ENCODE measurements around the gene BUD23. TPM values are rescaled to one million over a fixed set of nuclear protein-coding genes. Genes with fewer than 3 reads are reported as not detected.
"Not testable (repeated sequence)": the region's sequence is repeated elsewhere in the genome, so short reads cannot be mapped to it uniquely, and the experiment has no call there.

Gene BUD23
- total RNA-seq, 1 donor from 2014 or later: 74.8 TPM

GRCh38 chr7:73718905-73719805, 35.8 kb downstream of the BUD23 start, which contains the start of gene STX1A:
Gene STX1A (minus strand): TSS chr7:73719669. CDS start chr7:73719631, 38 bp downstream.
- intact Hi-C loops (cut with micrococcal nuclease): loop anchor here (1.0 to 2.0 kb wide), 5 partner anchors 12 to 52 kb away; partner anchors contain the start of genes ABHD11, BUD23, DNAJC30 and VPS37D
- TF ChIP-seq CTCF (IDR thresholded peaks at IDR 0.05): no peak
- no peak within 1 kb of the TSS for H3K27ac Mint-ChIP-seq
- H3K4me3 Mint-ChIP-seq: peak within 1 kb of the TSS; percentile 79
- no peaks in the 10 kb centered on the region for H3K36me3 Mint-ChIP-seq (ENCODE audit: low read depth)
- DNase-seq: peak; percentile 72
- peaks cover 21% of the 10 kb centered on the region for H3K4me1 Mint-ChIP-seq
- H3K27me3 Mint-ChIP-seq: peaks cover 28% of the 10 kb centered on the region
- ATAC-seq (ENCODE audit: low read depth): peak; percentile 85
- ChIA-PET POLR2A (interaction anchor here (0.5 to 0.6 kb wide), 2 partner anchors 20 to 115 kb away, joined by 3 to 6 read pairs; no protein-coding TSS in a partner anchor), CTCF (no interaction called here)
- H3K9me3 Mint-ChIP-seq: no peaks in the 10 kb centered on the region

GRCh38 chr7:73719806-73720169, 36.4 kb downstream of the BUD23 start:
- no peak for TF ChIP-seq CTCF (IDR thresholded peaks at IDR 0.05)
- peaks cover 28% of the 10 kb centered on the region for H3K27me3 Mint-ChIP-seq
- H3K36me3 Mint-ChIP-seq (ENCODE audit: low read depth): no peaks in the 10 kb centered on the region
- no peak overlapping the region for H3K27ac Mint-ChIP-seq
- peak overlapping the region; percentile 79 for H3K4me3 Mint-ChIP-seq
- ChIA-PET POLR2A (interaction anchor here (0.5 to 0.6 kb wide), 4 partner anchors 16 to 859 kb away, joined by 3 to 5 read pairs (median 4); no protein-coding TSS in a partner anchor), CTCF (no interaction called here)
- H3K9me3 Mint-ChIP-seq: no peaks in the 10 kb centered on the region
- H3K4me1 Mint-ChIP-seq: peaks cover 21% of the 10 kb centered on the region
- ATAC-seq (ENCODE audit: low read depth) (no peak), DNase-seq (no peak)
- intact Hi-C loops (cut with micrococcal nuclease): loop anchor here (1.0 to 2.0 kb wide), 3 partner anchors 15 to 53 kb away; partner anchors contain the start of genes ABHD11 and VPS37D

GRCh38 chr7:73720443-73720842, 37.0 kb downstream of the BUD23 start:
- H3K9me3 Mint-ChIP-seq; H3K36me3 Mint-ChIP-seq (ENCODE audit: low read depth); H3K27ac Mint-ChIP-seq; ATAC-seq (ENCODE audit: low read depth); DNase-seq; intact Hi-C loops (cut with micrococcal nuclease); CTCF ChIA-PET: not testable (repeated sequence)
- POLR2A ChIA-PET: interaction anchor here (0.6 kb wide), 3 partner anchors 16 to 860 kb away, joined by 4 to 5 read pairs (median 4); no protein-coding TSS in a partner anchor
- H3K4me3 Mint-ChIP-seq: peak overlapping the region; percentile 79
- peaks cover 21% of the 10 kb centered on the region for H3K4me1 Mint-ChIP-seq
- peaks cover 28% of the 10 kb centered on the region for H3K27me3 Mint-ChIP-seq

- H3K4me1 Mint-ChIP-seq: peaks cover 21% of the 10 kb centered on the region
- no peaks in the 10 kb centered on the region for H3K9me3 Mint-ChIP-seq
- DNase-seq: no peak
- ChIA-PET CTCF (no interaction called here), POLR2A (no interaction called here)
- no peaks in the 10 kb centered on the region for H3K36me3 Mint-ChIP-seq (ENCODE audit: low read depth)
- H3K27me3 Mint-ChIP-seq: peaks cover 18% of the 10 kb centered on the region
- no peak overlapping the region for H3K27ac Mint-ChIP-seq
- H3K4me3 Mint-ChIP-seq: peak overlapping the region; percentile 35
- intact Hi-C loops (cut with micrococcal nuclease): no loop called here
- ATAC-seq (ENCODE audit: low read depth): no peak
- TF ChIP-seq CTCF (IDR thresholded peaks at IDR 0.05): no peak
Observed at GRCh38 chr7:73721377-73721817, 38.0 kb downstream of the BUD23 start.

GRCh38 chr7:73722182-73722581, 38.8 kb downstream of the BUD23 start:
- DNase-seq; H3K4me3 Mint-ChIP-seq; intact Hi-C loops (cut with micrococcal nuclease); H3K36me3 Mint-ChIP-seq (ENCODE audit: low read depth); H3K27ac Mint-ChIP-seq; POLR2A ChIA-PET; H3K9me3 Mint-ChIP-seq; ATAC-seq (ENCODE audit: low read depth); CTCF ChIA-PET: not testable (repeated sequence)
- Mint-ChIP-seq H3K4me1 (peaks cover 20% of the 10 kb centered on the region), H3K27me3 (peaks cover 14% of the 10 kb centered on the region)

GRCh38 chr7:73722785-73723184, 39.4 kb downstream of the BUD23 start:
- H3K27ac Mint-ChIP-seq: no peak overlapping the region
- DNase-seq: no peak
- H3K4me1 Mint-ChIP-seq: peaks cover 16% of the 10 kb centered on the region
- peaks cover 10% of the 10 kb centered on the region for H3K27me3 Mint-ChIP-seq
- CTCF ChIA-PET: no interaction called here
- no peak for TF ChIP-seq CTCF (IDR thresholded peaks at IDR 0.05)
- intact Hi-C loops (cut with micrococcal nuclease): no loop called here
- no peak for ATAC-seq (ENCODE audit: low read depth)
- H3K9me3 Mint-ChIP-seq: no peaks in the 10 kb centered on the region
- POLR2A ChIA-PET: no interaction called here
- no peaks in the 10 kb centered on the region for H3K36me3 Mint-ChIP-seq (ENCODE audit: low read depth)
- H3K4me3 Mint-ChIP-seq: no peak overlapping the region

All from activated B cell treated with CpG ODN at 0.5 μM for 24 hours (primary cell).